ENCODE data around the gene ACSS1. TPM values are rescaled to one million over a fixed set of nuclear protein-coding genes. Genes with fewer than 3 reads are reported as not detected.

Gene ACSS1
- total and polyA plus RNA-seq, 4 donors, result 15.8 to 38.9 (median 26.9) TPM

GRCh38 chr20:24958506-24959385 is 99.2 kb downstream of the ACSS1 start:
- Histone ChIP-seq H3K36me3 (ENCODE audit: control insufficient read depth in 4 of 4, insufficient read depth in 4 of 4, low read length in 4 of 4) (peaks cover 7 to 61% (median 13%) of the 10 kb centered on the region in 4 donors), H3K9me3 (ENCODE audit: control insufficient read depth in 4 of 4, insufficient read depth in 3 of 4, low read length in 3 of 4) (no peaks in the 10 kb centered on the region), H3K9ac (ENCODE audit: insufficient read depth in 1 of 2, low read length in 2 of 2) (no peak overlapping the region), H3K27ac (ENCODE audit: low read depth in 1 of 2, low read length in 1 of 2) (no peak overlapping the region), H3K4me3 (no peak overlapping the region), H3K4me1 (ENCODE audit: control insufficient read depth in 5 of 5, insufficient read depth in 5 of 5, low read length in 5 of 5) (no peaks in the 10 kb centered on the region), H3K27me3 (ENCODE audit: control insufficient read depth in 3 of 3, insufficient read depth in 3 of 3, low read length in 2 of 3) (no peaks in the 10 kb centered on the region)
- TF ChIP-seq, protein P1, sequence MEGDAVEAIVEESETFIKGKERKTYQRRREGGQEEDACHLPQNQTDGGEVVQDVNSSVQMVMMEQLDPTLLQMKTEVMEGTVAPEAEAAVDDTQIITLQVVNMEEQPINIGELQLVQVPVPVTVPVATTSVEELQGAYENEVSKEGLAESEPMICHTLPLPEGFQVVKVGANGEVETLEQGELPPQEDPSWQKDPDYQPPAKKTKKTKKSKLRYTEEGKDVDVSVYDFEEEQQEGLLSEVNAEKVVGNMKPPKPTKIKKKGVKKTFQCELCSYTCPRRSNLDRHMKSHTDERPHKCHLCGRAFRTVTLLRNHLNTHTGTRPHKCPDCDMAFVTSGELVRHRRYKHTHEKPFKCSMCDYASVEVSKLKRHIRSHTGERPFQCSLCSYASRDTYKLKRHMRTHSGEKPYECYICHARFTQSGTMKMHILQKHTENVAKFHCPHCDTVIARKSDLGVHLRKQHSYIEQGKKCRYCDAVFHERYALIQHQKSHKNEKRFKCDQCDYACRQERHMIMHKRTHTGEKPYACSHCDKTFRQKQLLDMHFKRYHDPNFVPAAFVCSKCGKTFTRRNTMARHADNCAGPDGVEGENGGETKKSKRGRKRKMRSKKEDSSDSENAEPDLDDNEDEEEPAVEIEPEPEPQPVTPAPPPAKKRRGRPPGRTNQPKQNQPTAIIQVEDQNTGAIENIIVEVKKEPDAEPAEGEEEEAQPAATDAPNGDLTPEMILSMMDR (IDR thresholded peaks at IDR 0.05; ENCODE audit: control extremely low read depth, extremely low read depth), result no peak
- DNase-seq (peak in 1 of 3 donors; percentile 2), ATAC-seq (ENCODE audit: insufficient read depth, low FRiP score) (no peak)
- WGBS, 2 donors, result 78 to 84% methylated on average over 20 of the region's 20 CpGs

DNA sequence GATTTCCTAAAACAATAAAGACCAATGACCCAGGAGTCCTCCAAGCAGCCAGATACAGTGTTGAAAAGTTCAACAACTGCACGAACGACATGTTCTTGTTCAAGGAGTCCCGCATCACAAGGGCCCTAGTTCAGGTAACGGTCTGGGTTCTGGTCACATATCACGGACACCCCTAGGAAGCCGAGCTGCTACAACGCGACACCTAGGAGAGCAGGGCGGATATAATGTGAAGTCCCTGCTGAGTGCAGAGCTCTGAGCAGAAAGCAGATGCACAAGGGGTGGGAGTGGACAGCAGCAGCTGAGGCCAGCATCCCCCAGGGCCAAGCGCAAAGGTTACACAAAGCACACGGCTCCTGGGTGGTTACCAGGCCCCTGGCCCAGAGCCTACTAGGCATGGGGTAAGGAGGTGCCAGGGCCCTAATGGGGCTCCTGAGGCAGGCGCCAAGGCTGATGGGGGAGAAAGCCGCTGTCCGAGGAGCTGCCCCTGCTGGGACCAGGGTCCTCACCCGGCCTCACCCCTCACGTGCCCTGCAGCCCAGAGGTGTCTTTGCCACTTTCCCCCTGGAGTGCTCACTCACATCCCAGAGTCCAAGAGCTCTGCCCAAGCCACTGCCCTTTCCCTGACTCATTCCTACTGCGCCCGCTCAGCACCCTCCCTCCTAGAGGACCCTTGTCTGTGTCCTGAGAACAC is 100.5 kb downstream of the ACSS1 start:
- Histone ChIP-seq H3K4me3 (no peak overlapping the region), H3K36me3 (ENCODE audit: control insufficient read depth in 4 of 4, insufficient read depth in 4 of 4, low read length in 4 of 4) (peaks cover 4 to 53% (median 5%) of the 10 kb centered on the region in 4 donors), H3K4me1 (ENCODE audit: control insufficient read depth in 5 of 5, insufficient read depth in 5 of 5, low read length in 5 of 5) (no peaks in the 10 kb centered on the region), H3K9ac (ENCODE audit: insufficient read depth in 1 of 2, low read length in 2 of 2) (no peak overlapping the region), H3K27ac (ENCODE audit: low read depth in 1 of 2, low read length in 1 of 2) (no peak overlapping the region), H3K9me3 (ENCODE audit: control insufficient read depth in 4 of 4, insufficient read depth in 3 of 4, low read length in 3 of 4) (no peaks in the 10 kb centered on the region), H3K27me3 (ENCODE audit: control insufficient read depth in 3 of 3, insufficient read depth in 3 of 3, low read length in 2 of 3) (no peaks in the 10 kb centered on the region)
- TF ChIP-seq, protein P1 (IDR thresholded peaks at IDR 0.05; ENCODE audit: control extremely low read depth, extremely low read depth), result no peak
- ATAC-seq (ENCODE audit: insufficient read depth, low FRiP score), result no peak
- peak in 1 of 3 donors; percentile 11 for DNase-seq
- WGBS, 2 donors, result 94% methylated on average over 18 of the region's 18 CpGs

Small RNAs within 50 kb of the gene (small RNA-seq; reads per million reads assigned to genes)
- gene RNU6-1257P (ENCODE audit: low replicate concordance), result not detected

Other genes with a start within 250 kb of the ACSS1 start
- 1 to 10 TPM; 4.7 to 5.0 TPM for gene CST7, start 108.9 kb downstream of the ACSS1 start, total RNA-seq
- gene CST7, start 108.9 kb downstream of the ACSS1 start, polyA plus RNA-seq, result 100 to 1,000 TPM in 1 of 2 donors, 10 to 100 TPM in 1; 11.9 to 119 TPM
- 10 to 100 TPM; 52.4 to 73.3 TPM for gene APMAP, start 65.4 kb downstream of the ACSS1 start, total RNA-seq
- 10 to 100 TPM; 40.8 to 87.0 TPM for gene APMAP, start 65.4 kb downstream of the ACSS1 start, polyA plus RNA-seq
- not detected for gene VSX1, start 24.0 kb upstream of the ACSS1 start, total RNA-seq
- gene VSX1, start 24.0 kb upstream of the ACSS1 start, polyA plus RNA-seq, result not detected
- 10 to 100 TPM; 33.8 to 78.8 TPM for gene ENTPD6, start 137.6 kb upstream of the ACSS1 start, total RNA-seq
- gene ENTPD6, start 137.6 kb upstream of the ACSS1 start, polyA plus RNA-seq, result 10 to 100 TPM; 52.0 to 52.5 TPM
- gene PYGB, start 189.9 kb upstream of the ACSS1 start, total RNA-seq, result 10 to 100 TPM; 30.3 to 90.3 TPM
- gene PYGB, start 189.9 kb upstream of the ACSS1 start, polyA plus RNA-seq, result 10 to 100 TPM; 33.0 to 61.6 TPM

Data from lung (tissue), 13 donors.